Sciatic nerve (tissue), 2 donors: ENCODE measurements around the gene MRNIP. TPM values are rescaled to one million over a fixed set of nuclear protein-coding genes. Genes with fewer than 3 reads are reported as not detected.
A peak's percentile ranks its signal among the peaks of the same experiment; 100 is the strongest.
"Not testable (repeated sequence)": the region's sequence is repeated elsewhere in the genome, so short reads cannot be mapped to it uniquely, and the experiment has no call there.

Experiments used
- ATAC-seq: fragments of 200-7000 bp; cut with Tn5 transposase; one replicate; pipeline ENCODE4 v1.9.1; 2020; ENCODE audit warnings: mild to moderate bottlenecking, moderate library complexity
- DNase-seq: peaks from one replicate; pipeline ENCODE4 v3.0.0-alpha.2; 2020; ENCODE audit warnings: low spot score
- intact Hi-C: fragments of 100-400 bp; cut with DNase I; formaldehyde crosslinking; loops from one replicate; pipeline ENCODE4 v1.14.2; 2022
- total RNA-seq: library from RNA; stranded (reverse); fragmentation: NEBNext Ultra II Directional; extraction: Animal tissue kit (Norgen Biotek cat#: 25700); gene quantifications from one replicate; pipeline ENCODE4 v1.2.1, GENCODE V29; 2021
- donor health status: DM: no; HTN: no; CAD: no.
- donor health status: DM: no; HTN: no; CAD: no.

Gene MRNIP
- total RNA-seq, 1 donor from 2014 or later: 54.4 TPM

DNA sequence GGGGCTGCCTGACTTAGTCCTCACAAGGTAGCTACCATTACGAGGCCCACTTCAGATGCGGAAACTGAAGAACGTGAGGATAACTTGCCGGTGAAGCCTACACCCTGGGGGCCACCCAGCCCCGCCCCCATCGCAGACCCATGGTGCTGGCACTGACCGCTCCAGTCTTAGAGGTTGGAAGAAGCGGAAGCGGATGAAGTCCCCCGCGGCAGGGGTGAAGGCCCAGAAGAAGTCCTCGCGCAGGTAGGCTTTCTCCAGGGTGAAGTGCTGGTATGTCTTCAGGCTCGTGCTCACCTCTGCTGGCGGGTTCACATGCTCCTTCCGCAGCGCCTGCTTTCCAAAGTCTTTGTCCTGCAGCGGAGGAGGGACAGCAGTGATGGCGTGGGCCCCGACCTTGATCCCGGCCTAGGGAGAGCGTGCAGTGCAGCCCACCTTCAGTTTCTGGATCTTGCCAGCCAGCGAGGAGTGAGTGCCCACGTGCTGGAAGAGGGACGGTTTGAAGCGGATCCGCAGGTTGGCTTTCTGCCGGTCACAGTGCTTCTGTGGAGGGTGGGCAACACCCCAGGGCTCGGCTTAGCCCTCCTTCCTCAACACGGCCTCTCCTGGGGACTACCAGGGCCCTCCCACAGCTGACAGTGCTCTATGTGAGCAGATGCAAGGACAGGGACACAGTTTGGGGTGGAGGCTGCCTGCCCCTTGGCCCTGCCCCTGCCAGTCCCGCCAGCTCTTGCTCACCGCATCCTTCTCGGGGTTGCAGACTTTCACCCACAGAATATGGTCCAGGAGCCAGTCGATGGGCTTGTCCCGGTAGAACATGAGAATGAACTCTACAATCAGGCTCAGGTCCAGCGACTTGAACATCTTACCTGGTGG lies 59.6 kb downstream of the MRNIP start:
- DNase-seq: no peak
- intact Hi-C loops: no loop called here
- ATAC-seq: no peak

DNA sequence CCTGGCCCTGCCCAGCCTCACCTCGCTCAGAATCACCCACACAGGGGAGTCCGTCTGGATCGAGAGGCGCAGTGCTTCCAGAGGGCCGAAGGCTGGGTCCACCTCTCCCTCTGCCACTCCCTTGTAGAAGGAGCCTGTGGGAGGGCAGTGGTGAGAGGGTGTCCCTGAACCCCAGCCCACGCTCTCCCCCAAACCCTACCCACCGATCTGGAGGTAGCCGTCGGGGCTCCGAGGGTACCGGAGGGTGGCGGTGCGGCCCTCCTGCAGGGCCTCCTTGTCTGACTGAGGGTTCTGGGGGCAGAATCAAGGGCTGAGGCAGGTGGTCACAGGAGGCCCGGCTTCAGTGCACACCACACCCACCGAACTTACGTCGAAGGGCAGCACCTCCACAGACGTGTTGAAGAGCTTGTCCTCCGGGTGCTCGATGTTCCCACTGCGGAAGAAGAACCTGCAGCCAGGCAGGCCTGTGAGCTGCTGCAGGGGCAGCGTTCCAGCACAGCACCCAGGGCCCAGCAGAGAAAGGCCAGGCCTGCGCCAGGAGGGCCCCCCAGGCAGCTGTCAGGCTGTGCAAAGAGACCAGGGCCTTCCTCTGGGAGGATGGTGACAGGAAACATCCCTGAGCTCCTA lies 60.4 kb downstream of the MRNIP start:
- ATAC-seq (no peak), DNase-seq (no peak)
- intact Hi-C loops: no loop called here

DNA sequence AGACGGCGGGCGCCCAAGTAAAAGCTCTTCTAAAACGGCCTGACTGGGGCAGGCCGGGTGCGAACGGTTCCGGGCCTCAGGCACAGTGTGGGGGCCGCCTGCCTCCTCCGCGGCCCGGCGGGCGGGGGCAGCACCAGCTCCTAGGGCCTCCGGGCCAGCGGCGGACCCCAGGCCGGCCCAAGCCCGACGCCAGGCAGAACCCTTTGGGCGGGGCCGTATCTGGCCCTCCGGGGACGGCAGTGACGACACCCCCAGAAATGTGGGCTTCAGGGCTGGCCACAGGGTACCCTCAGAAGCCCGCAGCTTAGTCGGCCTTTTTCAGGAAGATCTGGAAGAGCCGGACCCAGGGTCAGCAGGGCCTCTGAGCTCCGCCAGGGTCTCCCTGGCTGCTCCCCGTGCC lies 60.9 kb downstream of the MRNIP start:
- DNase-seq (no peak), ATAC-seq (no peak)
- intact Hi-C loops: loop anchor here (2.0 kb wide), 1 partner anchor 39 kb away; no protein-coding TSS in a partner anchor

DNA sequence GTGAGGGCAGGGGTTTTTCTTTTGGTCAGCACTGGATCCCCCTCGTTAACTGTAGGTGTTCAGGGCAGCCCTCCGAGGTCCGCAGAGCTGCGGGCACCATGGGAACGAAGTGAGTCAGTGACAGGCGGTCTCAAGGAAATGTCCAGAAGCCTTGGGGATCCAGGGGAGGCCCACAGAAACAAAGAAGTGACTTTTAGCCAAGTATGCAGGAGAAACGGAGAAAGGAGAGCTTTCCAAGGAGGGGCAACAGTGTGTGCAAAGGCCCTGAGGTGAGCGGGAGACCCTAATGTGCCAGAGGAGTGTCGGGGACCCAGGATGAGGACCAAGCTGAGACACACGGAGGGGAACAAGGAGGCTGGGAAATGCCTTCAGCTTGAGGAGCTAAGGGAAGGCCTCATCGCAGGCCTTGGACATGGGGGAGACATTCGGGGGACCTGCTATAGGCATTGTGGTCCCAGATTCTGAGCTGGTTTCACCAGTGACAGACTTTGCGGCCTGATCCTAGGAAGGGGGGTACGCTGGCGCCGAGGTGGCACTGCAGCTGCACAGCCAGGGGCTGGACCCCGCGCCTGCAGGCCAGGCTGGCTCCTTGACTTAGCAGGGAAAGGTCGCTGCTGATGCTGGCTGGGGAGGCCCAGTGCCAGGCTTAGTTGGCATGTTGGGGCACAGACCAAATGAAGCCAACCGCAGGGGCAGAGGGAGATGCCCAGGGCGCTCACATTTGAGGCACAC lies 61.6 kb downstream of the MRNIP start:
- intact Hi-C loops: loop anchor here (2.0 kb wide), 1 partner anchor 38 kb away; no protein-coding TSS in a partner anchor
- no peak for DNase-seq
- no peak for ATAC-seq

DNA sequence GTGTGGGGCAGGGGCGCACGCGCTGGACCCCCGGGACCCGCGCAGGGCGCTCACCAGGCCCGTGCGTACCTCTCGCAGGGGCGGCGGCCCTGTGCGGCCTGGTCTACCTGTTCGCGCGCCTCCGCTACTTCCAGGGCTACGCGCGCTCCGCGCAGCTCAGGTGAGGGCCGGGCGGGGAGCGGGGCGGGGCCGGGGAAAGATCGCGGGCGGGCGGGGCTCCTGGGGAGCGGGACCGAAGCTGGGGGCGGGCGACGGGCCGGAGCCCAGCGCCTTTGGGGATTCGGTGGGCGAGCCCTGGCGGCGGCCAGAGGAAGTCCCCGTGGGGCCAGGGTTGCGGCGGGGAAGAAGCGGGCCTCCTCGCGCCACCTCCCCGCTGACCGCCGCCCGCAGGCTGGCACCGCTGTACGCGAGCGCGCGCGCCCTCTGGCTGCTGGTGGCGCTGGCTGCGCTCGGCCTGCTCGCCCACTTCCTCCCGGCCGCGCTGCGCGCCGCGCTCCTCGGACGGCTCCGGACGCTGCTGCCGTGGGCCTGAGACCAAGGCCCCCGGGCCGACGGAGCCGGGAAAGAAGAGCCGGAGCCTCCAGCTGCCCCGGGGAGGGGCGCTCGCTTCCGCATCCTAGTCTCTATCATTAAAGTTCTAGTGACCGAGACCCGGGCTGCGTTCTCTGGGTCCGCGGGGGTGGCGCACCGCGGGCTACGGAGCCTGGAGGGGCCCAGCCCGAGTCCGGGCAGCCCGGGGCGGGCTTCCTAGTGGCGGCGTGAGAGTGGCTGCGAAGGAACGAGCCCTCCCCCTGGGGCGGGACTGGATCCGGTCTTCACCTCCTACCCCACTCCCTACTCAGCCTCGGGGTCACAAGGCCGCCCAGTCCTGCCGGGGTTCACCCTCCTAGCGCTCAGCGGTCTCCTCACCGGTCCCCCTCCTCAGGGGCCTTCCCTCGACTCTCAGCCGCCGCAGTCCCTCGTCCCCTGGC lies 62.5 kb downstream of the MRNIP start:
- ATAC-seq (peak; percentile 75), DNase-seq (peak; percentile 89)
- intact Hi-C loops: loop anchor here (2.0 kb wide), 1 partner anchor 37 kb away; no protein-coding TSS in a partner anchor

DNA sequence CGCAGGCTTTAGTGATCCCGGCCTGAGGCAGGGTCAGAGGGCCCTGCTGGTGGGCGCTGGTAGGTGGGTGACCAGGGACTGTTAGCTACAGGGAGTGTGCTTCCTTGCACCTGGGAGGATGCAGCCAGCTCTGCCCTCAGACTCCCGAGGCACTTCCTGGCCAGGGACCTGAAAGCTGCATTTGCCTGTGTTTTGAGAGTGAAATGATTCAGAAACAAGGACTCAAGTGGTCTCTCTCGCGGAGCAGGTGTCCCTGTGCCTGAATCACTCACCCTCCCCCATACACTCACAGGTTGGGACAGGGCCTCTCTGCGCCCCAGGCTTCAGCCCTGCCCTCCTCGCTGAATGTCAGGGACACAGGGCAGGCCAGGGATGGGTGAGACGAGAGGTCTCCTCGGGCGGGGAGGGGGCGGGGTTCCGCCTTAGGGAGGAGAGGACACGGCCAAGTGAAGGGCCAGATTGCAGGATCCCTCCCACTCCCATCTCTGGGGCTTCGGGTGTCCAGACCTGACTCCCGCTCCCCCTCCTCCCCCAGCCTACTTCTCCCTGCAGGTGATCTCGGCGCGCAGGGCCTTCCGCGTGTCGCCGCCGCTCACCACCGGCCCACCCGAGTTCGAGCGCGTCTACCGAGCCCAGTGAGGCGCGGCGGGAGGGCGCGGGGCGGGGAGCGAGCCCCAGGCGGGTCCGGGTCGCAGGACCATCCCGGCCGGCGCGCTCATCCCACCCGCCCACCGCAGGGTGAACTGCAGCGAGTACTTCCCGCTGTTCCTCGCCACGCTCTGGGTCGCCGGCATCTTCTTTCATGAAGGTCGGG lies 63.4 kb downstream of the MRNIP start:
- intact Hi-C loops: no loop called here
- DNase-seq (peak; percentile 63), ATAC-seq (no peak)

DNA sequence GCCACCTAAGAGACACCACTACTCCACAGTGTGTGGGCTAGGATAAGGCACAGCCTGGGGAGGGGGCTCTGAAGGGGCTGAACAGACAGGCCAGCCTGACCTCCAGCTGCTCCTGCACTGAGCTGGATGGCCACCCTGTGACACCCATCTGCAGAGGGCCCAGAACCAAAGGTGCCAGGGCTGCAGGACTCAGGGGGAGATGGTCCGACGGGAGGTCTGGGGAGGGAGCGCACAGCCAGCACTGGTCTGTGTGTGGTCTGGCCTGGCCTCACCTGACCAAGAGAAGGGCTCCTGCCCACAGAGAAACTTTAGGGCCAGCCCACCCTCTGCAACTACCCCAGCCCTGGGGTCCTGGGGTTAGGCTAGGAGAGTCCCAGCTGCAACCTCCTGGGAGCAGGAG lies 64.0 kb downstream of the MRNIP start:
- ATAC-seq (no peak), DNase-seq (no peak)
- intact Hi-C loops: no loop called here

DNA sequence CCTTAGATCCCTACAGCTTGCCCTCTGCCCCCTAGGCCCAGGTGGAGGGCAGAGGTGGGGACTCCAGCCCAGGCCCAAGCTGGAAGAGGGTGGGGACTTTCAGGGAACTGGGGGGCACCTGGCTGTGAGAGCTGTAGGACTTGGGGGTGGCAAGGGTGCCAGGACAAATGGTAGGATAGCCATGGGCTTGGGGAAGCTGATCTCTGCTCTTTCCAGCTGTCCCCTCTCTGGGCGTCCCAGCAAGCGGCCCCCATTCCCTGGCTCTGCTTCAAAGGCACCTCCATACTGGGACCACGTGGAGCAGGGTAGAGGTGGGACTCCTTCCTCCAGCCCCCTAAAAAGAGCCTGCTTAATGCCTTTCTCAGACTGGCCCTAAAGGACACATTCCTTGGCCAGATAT lies 64.4 kb downstream of the MRNIP start:
- no peak for DNase-seq

DNA sequence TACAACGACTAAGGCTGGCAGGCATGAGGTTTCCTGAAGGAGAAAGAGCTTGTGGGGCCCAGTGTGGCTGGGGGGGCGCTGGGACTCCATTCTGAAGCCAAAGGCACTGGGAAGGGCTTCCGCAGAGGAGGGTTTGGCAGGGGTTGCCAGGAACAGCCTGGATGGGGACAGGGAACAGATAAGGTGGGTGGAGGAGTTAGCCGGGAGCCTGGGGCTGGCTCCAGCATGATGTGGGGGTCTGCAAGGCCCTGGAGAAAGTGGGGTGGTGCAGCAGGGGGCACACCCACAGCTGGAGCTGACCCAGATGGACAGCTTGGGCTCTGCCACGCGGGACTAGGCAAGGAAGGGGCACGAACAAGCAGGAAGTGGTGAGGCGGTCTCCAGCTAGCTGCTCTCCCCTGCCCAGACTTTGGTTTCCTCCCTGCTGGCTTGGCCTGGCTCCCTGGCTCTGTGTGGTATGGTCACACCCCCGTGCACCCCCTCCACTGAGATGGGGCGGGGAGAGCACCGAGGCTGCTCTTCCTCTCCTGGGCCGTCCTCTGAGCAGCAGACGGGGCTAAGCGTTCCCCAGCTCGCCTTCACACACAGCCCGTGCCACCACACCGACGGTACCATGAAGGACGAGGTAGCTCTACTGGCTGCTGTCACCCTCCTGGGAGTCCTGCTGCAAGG lies 65.0 kb downstream of the MRNIP start, which contains the start of gene LTC4S:
LTC4S (plus strand) TSS at position 519 of the 672 bp plus-strand sequence; CDS start at position 614, 95 bp downstream.
- intact Hi-C loops: no loop called here
- ATAC-seq (peak; percentile 75), DNase-seq (peak; percentile 85)

More for the DNA sequence above, 64.4 kb downstream of the MRNIP start:
- no peak for ATAC-seq
- intact Hi-C loops: no loop called here

DNA sequence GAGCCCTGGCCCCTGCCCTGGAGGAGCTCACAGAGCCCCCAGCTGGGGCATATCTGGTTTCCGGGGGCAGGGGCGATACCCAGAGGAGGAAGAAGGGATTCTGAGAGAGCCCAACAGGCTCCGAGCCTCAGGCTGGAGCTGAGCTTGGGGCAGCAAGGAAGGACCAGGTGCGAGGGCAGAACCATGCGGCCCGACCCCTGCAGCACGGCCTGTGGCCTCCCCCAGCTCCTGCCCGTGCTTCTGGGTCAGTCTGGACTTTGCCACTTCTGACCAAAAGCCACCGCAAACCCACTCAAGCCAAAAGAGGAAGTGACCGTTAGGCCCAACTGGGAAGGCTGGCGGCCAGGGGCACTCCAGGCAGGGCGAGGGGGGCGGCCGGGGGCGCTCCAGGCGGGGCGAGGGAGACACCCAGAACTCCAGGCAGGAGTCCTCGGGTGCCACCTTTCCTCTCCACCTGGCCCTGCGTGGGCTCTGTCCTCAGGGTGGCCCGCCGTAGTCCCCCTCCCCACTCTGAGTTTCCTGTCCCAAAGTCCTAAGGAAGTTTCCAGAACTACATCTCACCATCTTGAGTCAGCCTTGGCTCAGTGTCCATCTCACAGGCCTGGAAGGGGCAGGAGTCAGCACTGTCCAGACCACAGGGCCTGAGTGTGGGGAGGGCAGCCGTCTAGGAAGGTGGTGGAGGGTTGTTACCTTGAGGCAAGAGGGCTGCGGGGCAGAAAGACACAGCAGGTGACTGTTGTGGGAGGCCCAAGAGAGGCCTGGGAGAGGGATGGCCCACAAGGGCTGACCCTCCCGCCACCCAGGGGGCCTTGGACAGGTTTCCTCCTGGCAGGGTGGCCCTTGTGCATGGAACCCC lies 65.8 kb downstream of the MRNIP start:
- intact Hi-C loops: no loop called here
- ATAC-seq: peak; percentile 28
- DNase-seq: peak; percentile 66

DNA sequence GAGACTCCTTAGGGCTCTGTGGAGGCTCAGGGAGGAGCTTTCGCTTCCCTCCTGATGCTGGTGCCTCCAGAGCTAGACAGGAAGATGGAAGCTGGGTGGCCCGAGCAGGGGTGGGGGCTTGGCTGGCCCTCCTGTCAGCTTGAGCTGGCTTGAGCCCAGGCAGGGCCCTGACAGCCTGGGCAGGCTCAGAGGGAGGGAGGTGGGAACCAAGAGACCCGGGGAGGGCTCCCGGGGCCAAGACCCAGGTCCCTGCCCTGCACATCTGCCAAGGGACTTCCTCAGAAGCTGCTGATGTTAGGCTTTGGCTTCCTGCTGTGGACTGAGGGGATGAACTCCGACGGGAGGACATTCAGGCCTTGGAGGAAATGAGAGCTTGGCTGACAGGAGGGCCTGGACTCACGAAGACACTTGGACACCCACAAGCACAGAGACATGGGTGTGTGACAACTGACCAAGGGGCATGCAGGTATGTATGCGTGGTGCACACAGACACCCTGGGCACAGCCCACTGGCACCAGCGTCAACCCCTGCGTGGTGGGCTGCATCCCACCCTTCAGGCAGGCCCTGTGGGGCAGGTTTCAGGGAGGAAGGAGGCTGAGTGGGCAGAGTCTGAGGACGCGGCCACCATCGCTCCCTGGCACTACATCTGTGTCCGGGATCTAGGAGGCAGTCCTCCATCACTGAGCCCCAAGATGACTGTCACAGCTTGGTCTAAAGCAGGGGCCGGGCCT lies 66.6 kb downstream of the MRNIP start:
- ATAC-seq (peak; percentile 5), DNase-seq (no peak)
- intact Hi-C loops: no loop called here

DNA sequence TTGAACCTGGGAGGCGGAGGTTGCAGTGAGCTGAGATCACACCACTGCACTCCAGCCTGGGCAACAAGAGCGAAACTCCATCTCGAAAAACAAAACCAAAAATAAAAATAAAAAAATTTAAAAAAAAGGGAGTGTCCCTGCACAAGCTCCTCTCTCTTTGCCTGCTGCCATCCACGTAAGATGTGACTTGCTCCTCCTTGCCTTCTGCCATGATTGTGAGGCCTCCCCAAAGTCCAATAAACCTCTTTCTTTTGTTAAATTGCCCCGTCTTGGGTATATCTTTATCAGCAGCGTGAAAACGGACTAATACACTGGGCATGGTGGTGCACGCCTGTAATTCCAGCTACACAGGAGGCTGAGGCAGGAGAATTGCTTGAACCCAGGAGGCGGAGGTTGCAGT lies 69.3 kb downstream of the MRNIP start:
- DNase-seq, intact Hi-C loops, ATAC-seq: not testable (repeated sequence)

DNA sequence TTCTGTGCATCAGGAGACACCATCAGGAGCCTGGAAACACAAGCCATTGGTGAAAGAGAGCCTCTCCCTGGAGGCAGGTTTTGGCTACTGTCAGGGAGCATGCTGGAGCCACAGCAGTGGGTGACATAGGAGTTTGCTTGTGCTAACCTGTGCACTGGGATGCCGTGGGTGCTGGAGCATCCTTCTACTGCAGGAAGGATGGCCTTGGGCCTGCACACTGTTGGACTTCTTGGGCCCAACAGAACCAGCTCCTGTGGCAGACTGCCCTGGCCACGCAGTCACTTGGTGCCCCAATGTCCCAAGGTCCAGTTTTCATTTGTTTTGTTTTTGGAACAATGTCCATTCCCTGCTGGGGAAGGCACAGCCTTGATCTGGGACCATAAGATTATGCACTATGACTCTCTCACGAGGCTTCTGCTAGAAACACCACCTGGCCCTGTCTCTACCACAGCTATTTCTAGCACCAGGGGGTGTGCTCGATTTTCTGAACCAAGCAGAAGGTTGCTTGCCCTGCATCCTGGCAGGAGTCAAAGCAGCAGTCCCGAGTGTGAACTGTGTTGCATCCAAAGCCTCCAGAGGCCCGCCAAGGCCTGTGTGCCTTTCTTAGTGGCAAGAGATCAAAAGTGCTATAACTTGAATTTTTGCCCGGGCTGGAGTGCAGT lies 70.3 kb downstream of the MRNIP start:
- DNase-seq: no peak
- ATAC-seq: no peak

More for the DNA sequence above, 70.3 kb downstream of the MRNIP start:
- intact Hi-C loops: no loop called here
